ENCODE measurements around the gene SAMSN1.

DNA sequence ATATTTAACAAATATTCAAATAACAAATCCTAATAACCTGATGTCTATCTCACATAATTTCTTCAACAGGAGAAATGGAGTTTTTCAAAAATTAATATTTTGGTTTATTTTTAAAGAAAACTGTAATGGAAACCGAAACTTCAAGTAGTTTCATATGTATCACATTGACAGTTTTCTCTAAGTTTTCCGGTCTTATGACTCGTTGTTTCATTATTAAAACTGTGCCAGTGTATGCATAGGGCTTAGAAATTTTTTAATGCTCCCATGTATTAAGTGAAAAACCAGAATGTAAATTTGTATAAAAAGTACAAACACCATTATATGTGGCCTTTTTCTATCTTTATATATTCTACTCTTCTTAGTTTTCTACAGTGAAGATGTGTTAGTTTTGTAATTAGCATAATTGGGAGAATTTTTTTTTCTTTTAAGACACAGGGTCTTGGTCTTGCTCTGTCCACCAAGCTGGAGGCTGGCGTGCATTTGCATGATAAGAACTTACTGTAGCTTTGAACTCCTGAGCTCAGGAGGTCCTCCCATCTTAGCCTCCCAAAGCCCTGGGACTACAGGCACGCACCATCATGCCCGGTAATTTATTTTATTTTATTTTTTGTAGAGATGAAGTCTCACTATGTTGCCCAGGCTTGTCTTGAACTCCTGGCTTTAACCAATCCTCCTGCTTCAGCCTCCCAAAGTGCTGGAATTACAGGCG is 43.9 kb upstream of the SAMSN1 start:
- TF ChIP-seq, protein P1, sequence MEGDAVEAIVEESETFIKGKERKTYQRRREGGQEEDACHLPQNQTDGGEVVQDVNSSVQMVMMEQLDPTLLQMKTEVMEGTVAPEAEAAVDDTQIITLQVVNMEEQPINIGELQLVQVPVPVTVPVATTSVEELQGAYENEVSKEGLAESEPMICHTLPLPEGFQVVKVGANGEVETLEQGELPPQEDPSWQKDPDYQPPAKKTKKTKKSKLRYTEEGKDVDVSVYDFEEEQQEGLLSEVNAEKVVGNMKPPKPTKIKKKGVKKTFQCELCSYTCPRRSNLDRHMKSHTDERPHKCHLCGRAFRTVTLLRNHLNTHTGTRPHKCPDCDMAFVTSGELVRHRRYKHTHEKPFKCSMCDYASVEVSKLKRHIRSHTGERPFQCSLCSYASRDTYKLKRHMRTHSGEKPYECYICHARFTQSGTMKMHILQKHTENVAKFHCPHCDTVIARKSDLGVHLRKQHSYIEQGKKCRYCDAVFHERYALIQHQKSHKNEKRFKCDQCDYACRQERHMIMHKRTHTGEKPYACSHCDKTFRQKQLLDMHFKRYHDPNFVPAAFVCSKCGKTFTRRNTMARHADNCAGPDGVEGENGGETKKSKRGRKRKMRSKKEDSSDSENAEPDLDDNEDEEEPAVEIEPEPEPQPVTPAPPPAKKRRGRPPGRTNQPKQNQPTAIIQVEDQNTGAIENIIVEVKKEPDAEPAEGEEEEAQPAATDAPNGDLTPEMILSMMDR (IDR thresholded peaks at IDR 0.05), result no peak
- TF ChIP-seq POLR2A (IDR thresholded peaks at IDR 0.05), result no peak

All from body of pancreas (tissue), 4 donors.